GM19397 (cell line): ENCODE measurements around the gene TH.
"Not testable (repeated sequence)": the region's sequence is repeated elsewhere in the genome, so short reads cannot be mapped to it uniquely, and the experiment has no call there.

ENCODE experiments used
- ATAC-seq: cut with Tn5 transposase; IDR thresholded peaks from one replicate; pipeline ENCODE4 v1.9.1; 2021; ENCODE audit warnings: mild to moderate bottlenecking, moderate library complexity; ENCODE audit not compliant: unreplicated experiment

TH gene

GRCh38 chr11:2196970-2197770 lies 25.6 kb upstream of the TH start:
- no peak for ATAC-seq

DNA sequence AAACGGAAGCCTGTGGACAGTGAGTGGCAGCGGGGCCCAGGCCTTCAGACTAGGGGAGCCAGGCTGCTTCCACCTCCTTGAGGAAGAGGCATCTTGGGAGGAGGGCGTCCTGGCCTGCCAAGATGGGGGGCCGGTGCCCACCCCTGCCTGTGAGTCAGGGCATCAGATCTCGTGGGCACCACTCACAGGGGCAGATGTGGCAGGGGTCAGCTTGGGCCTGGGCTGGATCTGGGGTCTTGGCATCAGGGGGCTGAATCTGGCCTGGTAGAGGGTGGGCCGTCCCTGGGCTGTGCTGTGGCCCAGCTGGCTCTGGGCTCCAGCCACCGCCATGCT lies 24.1 kb upstream of the TH start:
- ATAC-seq = no peak

- no peak for ATAC-seq
These were observed 23.5 kb upstream of the TH start for GRCh38 chr11:2194877-2195755.

- not testable (repeated sequence) for ATAC-seq
These were observed 22.4 kb upstream of the TH start for GRCh38 chr11:2193888-2194595.

DNA sequence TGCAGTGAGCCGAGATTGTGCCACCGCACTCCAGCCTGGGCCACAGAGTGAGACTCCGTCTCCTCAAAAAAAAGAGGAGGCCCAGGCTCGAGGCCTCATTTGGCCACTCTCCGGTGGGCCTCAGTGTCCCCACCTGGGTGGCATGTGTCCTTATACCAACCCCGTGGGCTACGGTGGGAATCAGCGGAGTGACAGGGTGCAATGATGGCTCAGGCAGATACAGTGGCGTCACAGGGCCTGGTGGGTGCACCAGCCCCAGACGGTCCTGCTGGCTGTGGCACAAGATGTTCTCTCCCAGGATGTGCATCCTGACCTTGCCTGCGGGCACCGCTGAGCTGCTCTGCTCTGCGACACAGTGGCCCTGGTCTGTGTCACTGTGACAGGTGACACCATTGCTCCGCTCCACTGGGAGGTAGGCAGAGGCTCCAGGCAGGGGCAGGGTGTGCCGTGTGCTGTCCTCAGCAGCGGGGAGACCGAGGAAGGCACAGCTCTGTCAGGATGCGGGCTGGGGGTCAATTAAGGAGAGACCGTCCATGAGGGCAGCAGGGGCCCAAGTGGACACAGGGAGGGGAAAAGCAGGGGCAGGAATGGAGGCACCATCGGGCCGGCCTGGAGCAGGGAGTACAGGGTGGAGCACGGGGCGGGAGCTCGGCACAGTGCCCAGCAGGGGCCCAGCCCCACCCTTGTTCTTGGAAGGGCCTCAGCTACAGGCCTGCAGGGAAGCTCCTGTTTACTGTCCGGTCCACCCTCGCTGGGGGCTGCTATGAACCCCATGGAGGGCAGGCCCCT lies 21.7 kb upstream of the TH start:
- no peak for ATAC-seq

- ATAC-seq = no peak
These were observed 20.8 kb upstream of the TH start for GRCh38 chr11:2192435-2192834.

DNA sequence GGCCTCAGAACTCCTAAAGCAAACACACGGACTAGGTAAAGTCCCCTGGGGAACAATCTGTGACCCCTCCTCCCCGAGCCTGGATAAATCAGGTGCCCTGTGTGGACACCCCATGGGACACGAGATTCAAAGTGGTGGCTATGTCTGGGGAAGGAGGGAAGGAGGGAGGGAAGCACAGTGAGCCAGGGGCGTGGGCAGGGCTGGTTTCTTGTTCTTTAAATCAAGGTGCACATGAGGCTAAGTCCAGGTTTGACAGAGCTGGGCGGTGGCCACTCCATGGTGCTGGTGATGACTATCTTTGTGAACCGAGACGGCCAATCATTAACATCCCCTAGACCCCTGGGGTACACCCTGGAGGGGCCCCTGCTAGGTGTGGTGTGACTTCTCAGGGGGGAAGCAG lies 20.3 kb upstream of the TH start:
- no peak for ATAC-seq

GRCh38 chr11:2190657-2191471 lies 19.2 kb upstream of the TH start:
- no peak for ATAC-seq

- ATAC-seq = no peak
These were observed 18.5 kb upstream of the TH start for GRCh38 chr11:2189938-2190656.

DNA sequence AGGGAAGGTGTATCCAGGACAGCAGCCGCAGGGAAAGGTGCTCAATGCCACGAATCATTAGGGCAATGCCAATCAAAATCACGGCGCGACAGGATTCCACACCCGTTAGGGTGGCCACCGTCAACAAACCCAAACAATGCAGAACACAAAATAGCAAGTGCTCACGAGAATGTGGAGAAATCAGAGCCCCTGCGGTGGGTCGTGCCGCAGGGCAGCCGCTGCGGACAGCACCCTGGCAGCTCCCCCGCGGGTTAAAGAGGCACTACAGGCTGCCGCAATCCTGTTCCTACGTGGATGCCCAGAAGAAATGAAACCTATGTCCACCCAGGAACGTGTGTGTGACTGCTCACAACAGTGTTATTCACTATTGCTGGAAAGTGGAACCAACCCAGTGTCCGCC lies 17.1 kb upstream of the TH start:
- ATAC-seq = no peak

DNA sequence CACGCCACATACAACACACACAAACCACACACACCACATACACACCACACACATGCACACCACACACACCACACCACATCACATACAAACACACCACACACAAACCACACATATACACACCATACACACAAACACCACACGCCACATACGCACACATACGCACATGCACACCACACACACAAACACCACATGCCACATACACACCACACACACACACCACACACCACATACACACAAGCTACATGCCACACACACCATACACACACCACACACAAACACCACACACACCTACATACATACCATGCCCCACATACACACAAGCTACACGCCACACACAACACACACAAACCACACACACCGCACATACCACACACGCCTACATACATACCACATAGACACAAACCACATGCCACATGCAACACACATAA lies 15.7 kb upstream of the TH start:
- ATAC-seq = no peak

DNA sequence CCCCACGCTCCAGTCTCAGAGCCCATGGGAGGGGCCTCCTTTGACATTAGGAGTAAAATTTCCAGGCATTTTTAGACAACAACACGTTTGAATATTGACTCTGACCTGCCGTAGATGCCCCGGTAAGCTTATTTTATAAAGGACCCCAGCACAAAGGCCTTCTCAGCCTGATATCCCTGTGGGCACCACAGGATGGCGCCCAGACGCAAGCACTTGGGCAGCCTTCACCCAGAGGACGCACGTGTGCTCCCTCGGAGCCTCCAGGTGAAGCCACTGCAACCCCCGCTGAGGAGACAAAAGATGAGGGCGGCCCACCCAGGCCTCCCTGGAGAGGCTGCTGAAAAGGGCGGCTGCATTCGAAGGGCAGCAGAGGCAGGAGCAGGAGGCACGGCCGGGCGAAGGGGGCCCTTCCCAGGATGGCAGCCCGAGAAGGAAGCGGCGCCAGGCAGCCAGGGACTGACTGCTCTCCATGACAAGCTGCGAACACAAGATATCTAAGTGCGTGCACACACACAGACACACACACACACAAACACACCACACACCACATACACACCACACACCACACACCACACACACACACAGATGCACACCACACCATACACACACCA lies 15.2 kb upstream of the TH start:
- ATAC-seq = no peak

DNA sequence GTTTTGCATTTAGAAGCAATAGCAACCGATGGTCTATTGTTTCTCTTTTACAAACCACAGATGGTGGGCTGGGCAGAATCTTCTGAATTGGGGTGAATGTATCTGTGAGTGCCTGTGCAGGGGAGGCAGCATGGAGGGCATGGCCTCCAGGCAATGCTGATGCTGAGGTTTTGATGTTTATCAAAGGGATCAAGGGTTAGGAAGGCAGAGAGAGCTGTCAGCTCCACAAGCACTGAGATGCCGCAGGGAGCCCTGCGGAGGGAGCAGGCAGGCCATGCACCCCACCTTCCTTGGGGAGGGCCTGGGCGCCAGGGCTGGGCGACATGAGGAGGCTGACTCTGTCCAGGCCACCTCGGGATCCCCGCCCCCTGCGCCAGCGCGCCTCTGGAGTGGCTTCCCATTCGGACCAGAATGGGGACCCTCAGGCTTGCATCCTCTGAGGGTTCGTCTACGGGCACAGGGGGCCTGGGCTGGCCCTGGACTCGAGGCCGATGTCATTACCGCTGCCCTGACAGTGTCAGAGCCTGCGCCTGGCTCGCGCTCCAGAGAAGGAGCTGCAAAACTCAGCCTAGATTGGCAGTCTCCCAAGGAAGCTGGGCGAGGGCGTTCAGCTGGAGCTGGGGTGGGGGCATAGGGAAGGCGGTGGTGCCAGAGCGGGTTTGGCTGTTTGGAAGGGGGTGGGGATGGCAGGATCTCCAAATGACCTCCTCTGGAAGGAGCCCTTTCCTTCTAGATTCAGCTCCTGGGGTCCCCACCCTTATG lies 13.9 kb upstream of the TH start:
- no peak for ATAC-seq

DNA sequence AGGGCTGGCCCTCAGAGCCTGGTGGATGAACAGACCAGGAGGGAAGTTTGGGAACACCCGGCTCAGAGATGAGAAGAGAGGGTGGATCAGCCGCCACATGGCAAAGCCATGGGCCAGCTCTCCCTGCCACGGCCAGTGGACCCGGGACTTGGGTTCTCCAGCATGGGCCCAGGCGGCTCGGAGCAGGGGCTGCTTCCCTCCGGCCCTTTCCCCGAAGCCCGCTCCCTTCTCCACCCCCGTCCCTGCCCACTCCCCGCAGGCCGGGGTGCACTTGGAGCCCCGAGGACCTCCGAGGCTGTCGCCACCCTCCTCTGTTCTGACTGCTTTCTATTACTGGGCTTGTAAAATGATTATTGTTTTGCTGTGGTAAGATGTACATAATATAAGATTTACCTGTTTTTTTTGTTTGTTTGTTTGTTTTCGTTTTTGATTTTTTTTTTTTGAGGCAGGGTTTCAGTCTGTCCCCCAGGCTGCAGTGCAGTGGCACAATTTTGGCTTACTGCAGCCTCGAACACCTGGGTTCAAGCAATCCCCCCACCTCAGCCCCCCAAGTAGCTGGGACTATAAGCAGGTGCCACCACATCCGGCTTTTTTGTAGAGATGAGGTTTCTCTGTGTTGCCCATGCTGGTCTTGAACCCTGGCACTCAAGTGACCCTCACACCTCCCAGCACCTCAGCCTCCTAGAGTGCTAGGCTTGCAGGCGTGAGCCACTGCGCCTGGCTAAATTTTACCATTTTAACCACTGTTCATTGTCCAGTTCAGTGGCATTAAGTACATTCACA lies 11.3 kb upstream of the TH start:
- no peak for ATAC-seq

DNA sequence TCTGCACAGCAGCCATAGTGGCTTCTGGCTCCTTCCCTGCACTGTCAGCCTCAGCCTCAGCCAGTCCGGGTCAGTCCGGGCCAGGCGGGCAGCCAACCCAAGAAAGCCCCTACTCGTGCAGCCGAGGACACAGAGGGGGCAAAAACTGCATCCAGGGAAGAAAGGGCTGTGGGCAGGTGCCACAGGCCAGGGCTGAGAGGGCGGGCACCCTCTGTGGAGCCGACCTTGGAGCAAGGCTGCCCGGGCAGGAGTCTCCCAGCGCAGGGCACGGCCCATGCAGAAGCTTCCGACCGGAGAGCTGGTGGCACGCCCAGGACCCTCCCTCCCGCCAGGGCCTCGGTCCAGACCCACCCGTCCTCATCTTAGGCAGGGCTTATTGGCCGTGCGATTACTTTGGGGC lies 10.5 kb upstream of the TH start:
- ATAC-seq = no peak

DNA sequence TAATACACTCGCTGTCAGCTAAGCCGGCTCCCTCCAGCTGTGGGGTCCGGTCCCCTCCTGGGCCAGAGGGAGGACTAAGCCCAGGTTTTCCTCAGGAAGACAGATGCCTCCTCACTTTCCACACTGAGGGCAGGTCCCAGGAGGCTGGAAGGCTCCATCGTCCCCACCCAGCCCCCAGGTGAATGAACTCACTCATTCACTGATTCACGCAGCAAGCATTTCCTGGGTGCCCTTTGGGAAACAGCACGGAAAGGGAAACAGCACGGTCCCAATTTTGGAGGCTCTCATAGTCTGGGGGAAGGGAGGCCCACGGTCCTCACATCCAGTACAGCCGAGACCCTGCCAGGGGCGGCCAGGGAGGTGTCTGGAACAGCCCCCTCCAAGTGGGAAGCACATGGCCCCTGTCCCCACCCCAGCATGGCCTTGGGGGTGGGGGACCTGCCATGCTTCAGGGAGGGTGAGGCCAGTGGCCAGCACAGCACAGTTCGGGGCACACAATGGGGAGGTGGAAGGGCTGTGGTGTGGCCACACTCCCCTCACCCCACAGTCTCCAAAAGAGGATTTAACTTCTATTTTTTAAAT lies 9.3 kb upstream of the TH start:
- ATAC-seq = no peak

- ATAC-seq = no peak
These were observed 8.7 kb upstream of the TH start for GRCh38 chr11:2180347-2180746.
